Effector CD4-positive, alpha-beta T cell (primary cell): Measurements from ENCODE around the gene CPXM1.

Experiments used
- DNase-seq: peaks from one replicate; pipeline ENCODE4 v3.0.0-alpha.2; 2020

The CPXM1 gene

GRCh38 chr20:2762578-2763131, 37.8 kb downstream of the CPXM1 start:
- DNase-seq = no peak

GRCh38 chr20:2761885-2762284, 38.5 kb downstream of the CPXM1 start:
- DNase-seq = no peak

GRCh38 chr20:2760952-2761305, 39.5 kb downstream of the CPXM1 start:
- DNase-seq = no peak

GRCh38 chr20:2760297-2760951, 40.0 kb downstream of the CPXM1 start:
- no peak for DNase-seq

- no peak for DNase-seq
Observed at GRCh38 chr20:2759603-2760296, 40.7 kb downstream of the CPXM1 start.

- DNase-seq = no peak
Observed at GRCh38 chr20:2759143-2759542, 41.3 kb downstream of the CPXM1 start.

GRCh38 chr20:2757969-2758368, 42.5 kb downstream of the CPXM1 start:
- no peak for DNase-seq

GRCh38 chr20:2757001-2757400, 43.4 kb downstream of the CPXM1 start:
- no peak for DNase-seq

- DNase-seq = no peak
Observed at GRCh38 chr20:2756056-2756611, 44.3 kb downstream of the CPXM1 start.

GRCh38 chr20:2755451-2756055, 44.9 kb downstream of the CPXM1 start:
- no peak for DNase-seq

GRCh38 chr20:2754424-2754823, 46.0 kb downstream of the CPXM1 start:
- DNase-seq = no peak

GRCh38 chr20:2753461-2754040, 46.9 kb downstream of the CPXM1 start:
- no peak for DNase-seq

GRCh38 chr20:2752567-2753460, 47.6 kb downstream of the CPXM1 start:
- DNase-seq = peak; percentile 35

- peak; percentile 33 for DNase-seq
Observed at GRCh38 chr20:2751878-2752566, 48.4 kb downstream of the CPXM1 start.

GRCh38 chr20:2751347-2751877, 49.0 kb downstream of the CPXM1 start:
- DNase-seq = no peak

- DNase-seq = no peak
Observed at GRCh38 chr20:2750491-2751251, 49.8 kb downstream of the CPXM1 start.

- no peak for DNase-seq
Observed at GRCh38 chr20:2749951-2750490, 50.4 kb downstream of the CPXM1 start.

GRCh38 chr20:2749343-2749950, 51.0 kb downstream of the CPXM1 start:
- no peak for DNase-seq

GRCh38 chr20:2748551-2749342, 51.7 kb downstream of the CPXM1 start:
- no peak for DNase-seq
